ENCODE data around the gene EGR2.

DNA sequence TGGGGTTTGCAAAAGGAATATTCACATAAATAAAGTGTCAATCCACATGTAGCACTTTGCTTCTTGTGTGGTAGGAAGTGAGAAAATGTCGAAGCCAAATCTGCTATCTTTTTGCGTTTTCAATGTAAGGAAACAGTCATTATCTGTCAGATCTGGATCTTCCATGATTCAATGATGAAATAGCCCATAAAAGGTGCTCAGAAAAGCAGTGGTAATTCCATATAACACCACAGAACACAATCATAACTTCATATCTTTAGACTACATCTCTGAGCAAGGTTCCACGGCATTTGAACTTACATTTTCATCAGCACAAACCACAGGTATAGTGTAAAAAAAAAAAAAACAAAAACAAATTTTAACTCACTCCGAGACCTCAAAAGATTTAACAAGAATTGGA is 39.9 kb upstream of the EGR2 start:
- no peak for TF ChIP-seq POLR2A (IDR thresholded peaks at IDR 0.05)
- TF ChIP-seq EP300 (IDR thresholded peaks at IDR 0.05), result no peak
- TF ChIP-seq, protein P1, sequence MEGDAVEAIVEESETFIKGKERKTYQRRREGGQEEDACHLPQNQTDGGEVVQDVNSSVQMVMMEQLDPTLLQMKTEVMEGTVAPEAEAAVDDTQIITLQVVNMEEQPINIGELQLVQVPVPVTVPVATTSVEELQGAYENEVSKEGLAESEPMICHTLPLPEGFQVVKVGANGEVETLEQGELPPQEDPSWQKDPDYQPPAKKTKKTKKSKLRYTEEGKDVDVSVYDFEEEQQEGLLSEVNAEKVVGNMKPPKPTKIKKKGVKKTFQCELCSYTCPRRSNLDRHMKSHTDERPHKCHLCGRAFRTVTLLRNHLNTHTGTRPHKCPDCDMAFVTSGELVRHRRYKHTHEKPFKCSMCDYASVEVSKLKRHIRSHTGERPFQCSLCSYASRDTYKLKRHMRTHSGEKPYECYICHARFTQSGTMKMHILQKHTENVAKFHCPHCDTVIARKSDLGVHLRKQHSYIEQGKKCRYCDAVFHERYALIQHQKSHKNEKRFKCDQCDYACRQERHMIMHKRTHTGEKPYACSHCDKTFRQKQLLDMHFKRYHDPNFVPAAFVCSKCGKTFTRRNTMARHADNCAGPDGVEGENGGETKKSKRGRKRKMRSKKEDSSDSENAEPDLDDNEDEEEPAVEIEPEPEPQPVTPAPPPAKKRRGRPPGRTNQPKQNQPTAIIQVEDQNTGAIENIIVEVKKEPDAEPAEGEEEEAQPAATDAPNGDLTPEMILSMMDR (IDR thresholded peaks at IDR 0.05), result no peak
